H9 (cell line): ENCODE results near the gene RANGRF. TPM values are rescaled to one million over a fixed set of nuclear protein-coding genes. Genes with fewer than 3 reads are reported as not detected.
A peak's percentile ranks its signal among the peaks of the same experiment; 100 is the strongest.

Source experiments
- DNase-seq: peaks from one replicate; pipeline ENCODE4 v3.0.0-alpha.2; 2017
- H2AFZ ChIP-seq: one replicate; pipeline ENCODE4 v1.6.1; 2013; ENCODE audit warnings: mild to moderate bottlenecking, low read length, control low read depth, moderate library complexity
- H2AK5ac ChIP-seq: 2 replicates; pipeline ENCODE4 v1.6.1; 2013; ENCODE audit warnings: low read length, control low read depth, mixed read lengths; ENCODE audit not compliant: insufficient read length
- H2BK120ac ChIP-seq: one replicate; pipeline ENCODE4 v1.6.1; 2013; ENCODE audit warnings: low read depth, mild to moderate bottlenecking, low read length, control low read depth, inconsistent platforms; ENCODE audit not compliant: poor library complexity, severe bottlenecking
- H2BK12ac ChIP-seq: 2 replicates; pipeline ENCODE4 v1.6.1; 2013; ENCODE audit warnings: low read length, control low read depth, mixed read lengths, low read depth; ENCODE audit not compliant: insufficient read length
- H2BK15ac ChIP-seq: 2 replicates; pipeline ENCODE4 v1.6.1; 2013; ENCODE audit warnings: low read depth, low read length, control low read depth
- H2BK20ac ChIP-seq: one replicate; pipeline ENCODE4 v1.6.1; 2013; ENCODE audit warnings: low read depth, mild to moderate bottlenecking, low read length, control low read depth, inconsistent platforms; ENCODE audit not compliant: poor library complexity, severe bottlenecking
- H2BK5ac ChIP-seq: 2 replicates; pipeline ENCODE4 v1.6.1; 2013; ENCODE audit warnings: low read length, control low read depth, mixed read lengths; ENCODE audit not compliant: insufficient read length
- H3K14ac ChIP-seq: 2 replicates; pipeline ENCODE4 v1.6.1; 2013; ENCODE audit warnings: low read length, control low read depth; ENCODE audit not compliant: insufficient read depth
- H3K18ac ChIP-seq: 2 replicates; pipeline ENCODE4 v1.6.1; 2013; ENCODE audit warnings: low read depth, mild to moderate bottlenecking, mixed read lengths, low read length, control low read depth; ENCODE audit not compliant: insufficient read length
- H3K23ac ChIP-seq: 2 replicates; pipeline ENCODE4 v1.6.1; 2013; ENCODE audit warnings: low read length, control low read depth, mixed read lengths, low read depth; ENCODE audit not compliant: insufficient read length
- H3K23me2 ChIP-seq: 2 replicates; pipeline ENCODE4 v1.6.1; 2013; ENCODE audit warnings: low read depth, mild to moderate bottlenecking, mixed read lengths, low read length, control low read depth; ENCODE audit not compliant: insufficient read length, poor library complexity, severe bottlenecking
- H3K27ac ChIP-seq: 2 replicates; pipeline ENCODE4 v1.5.1; 2013; ENCODE audit warnings: low read length, control low read depth, mixed read lengths, low read depth; ENCODE audit not compliant: insufficient read length
- H3K27me3 ChIP-seq: 2 replicates; pipeline ENCODE4 v1.6.1; 2013; ENCODE audit warnings: low read length, control low read depth, inconsistent platforms; ENCODE audit not compliant: insufficient read depth
- H3K4ac ChIP-seq: 2 replicates; pipeline ENCODE4 v1.6.1; 2013; ENCODE audit warnings: low read depth, mild to moderate bottlenecking, control low read depth, inconsistent platforms, low read length, moderate library complexity
- H3K4me1 ChIP-seq: 2 replicates; pipeline ENCODE4 v1.6.1; 2013; ENCODE audit warnings: low read length, control low read depth, inconsistent platforms; ENCODE audit not compliant: insufficient read depth
- H3K4me2 ChIP-seq: 2 replicates; pipeline ENCODE4 v1.6.1; 2013; ENCODE audit warnings: low read length, control low read depth, mixed read lengths; ENCODE audit not compliant: insufficient read length, insufficient read depth
- H3K56ac ChIP-seq: 2 replicates; pipeline ENCODE4 v1.6.1; 2013; ENCODE audit warnings: low read depth, mild to moderate bottlenecking, mixed read lengths, low read length, control low read depth; ENCODE audit not compliant: insufficient read length
- H3K79me1 ChIP-seq: 2 replicates; pipeline ENCODE4 v1.6.1; 2013; ENCODE audit warnings: low read depth, mild to moderate bottlenecking, moderate library complexity, low read length, control low read depth, inconsistent platforms; ENCODE audit not compliant: insufficient read depth, poor library complexity, severe bottlenecking
- H3K79me2 ChIP-seq: 2 replicates; pipeline ENCODE4 v1.6.1; 2013; ENCODE audit warnings: low read length, control low read depth, inconsistent platforms; ENCODE audit not compliant: insufficient read depth
- H3K9ac ChIP-seq: 2 replicates; pipeline ENCODE4 v1.6.1; 2013; ENCODE audit warnings: low read length, control low read depth, mixed read lengths; ENCODE audit not compliant: insufficient read length; ENCODE audit errors: extremely low read depth
- H3K9me3 ChIP-seq: one replicate; pipeline ENCODE4 v1.6.1; 2013; ENCODE audit warnings: low read depth, low read length, inconsistent platforms; ENCODE audit not compliant: control insufficient read depth
- H3T11ph ChIP-seq: one replicate; pipeline ENCODE4 v1.6.1; 2013; ENCODE audit warnings: mild to moderate bottlenecking, low read length, control low read depth, inconsistent platforms
- H4K20me1 ChIP-seq: one replicate; pipeline ENCODE4 v1.6.1; 2013; ENCODE audit not compliant: control insufficient read depth, insufficient read length, insufficient read depth
- H4K5ac ChIP-seq: 2 replicates; pipeline ENCODE4 v1.6.1; 2013; ENCODE audit warnings: low read depth, mild to moderate bottlenecking, mixed read lengths, low read length, control low read depth; ENCODE audit not compliant: insufficient read length
- H4K8ac ChIP-seq: replicated peaks from 2 replicates; pipeline ENCODE4 v1.6.1; 2013; ENCODE audit warnings: low read length, control low read depth, mixed read lengths, low read depth; ENCODE audit not compliant: insufficient read length
- H4K91ac ChIP-seq: 2 replicates; pipeline ENCODE4 v1.6.1; 2013; ENCODE audit warnings: low read depth, mild to moderate bottlenecking, moderate library complexity, mixed read lengths, low read length, control low read depth; ENCODE audit not compliant: insufficient read length
- H3K27ac Mint-ChIP-seq, 3 experiments: 2 replicates in 2 of 3; 3 replicates in 1 of 3; pipeline ENCODE4 v1.8.0; 2020 to 2021; ENCODE audit warnings: mixed read lengths in 3 of 3, mild to moderate bottlenecking in 1 of 3, moderate library complexity in 1 of 3
- H3K27me3 Mint-ChIP-seq: 2 replicates; pipeline ENCODE4 v1.8.0; 2021; ENCODE audit warnings: low read depth, mild to moderate bottlenecking, moderate library complexity, mixed read lengths
- H3K36me3 Mint-ChIP-seq, 3 experiments: 2 replicates in 2 of 3; 3 replicates in 1 of 3; pipeline ENCODE4 v1.8.0; 2020 to 2021; ENCODE audit warnings: low read depth in 3 of 3, mixed read lengths in 3 of 3; ENCODE audit not compliant: insufficient read depth in 1 of 3
- H3K4me1 Mint-ChIP-seq, 2 experiments: 2 replicates each; pipeline ENCODE4 v1.8.0; 2020; ENCODE audit warnings: mixed read lengths in 2 of 2
- H3K4me3 Mint-ChIP-seq, 2 experiments: 2 replicates in 1 of 2; 3 replicates in 1 of 2; pipeline ENCODE4 v1.8.0; 2020 to 2021; ENCODE audit warnings: mild to moderate bottlenecking in 2 of 2, mixed read lengths in 2 of 2, moderate library complexity in 1 of 2
- H3K9me3 Mint-ChIP-seq, 2 experiments: 2 replicates in 1 of 2; 3 replicates in 1 of 2; pipeline ENCODE4 v1.8.0; 2020; ENCODE audit warnings: mild to moderate bottlenecking in 2 of 2, mixed read lengths in 2 of 2, moderate library complexity in 1 of 2
- WGBS: extraction: QIAGEN DNeasy Blood & Tissue Kit; methylation state at CpG from one replicate; pipeline ENCODE4 v1.1.7; 2013; ENCODE audit warnings: missing lambda C conversion rate, low lambda C conversion rate, mixed read lengths; ENCODE audit not compliant: insufficient read length; ENCODE audit errors: extremely low coverage; 5-methylcytosine and 5-hydroxymethylcytosine counted together
- total RNA-seq: library from RNA; stranded (reverse); gene quantifications from 2 replicates; pipeline ENCODE4 v1.2.1, GENCODE V29; 2021
- TF ChIP-seq, protein P1 (sequence below): fragments of 200-600 bp; sonication (generic); conservative IDR thresholded peaks from 3 replicates; pipeline ENCODE4 v1.8.0; 2021; ENCODE audit warnings: antibody characterized with exemption, mild to moderate bottlenecking

RANGRF gene
- total RNA-seq, 1 experiment from 2014 or later = 36.9 TPM

DNA sequence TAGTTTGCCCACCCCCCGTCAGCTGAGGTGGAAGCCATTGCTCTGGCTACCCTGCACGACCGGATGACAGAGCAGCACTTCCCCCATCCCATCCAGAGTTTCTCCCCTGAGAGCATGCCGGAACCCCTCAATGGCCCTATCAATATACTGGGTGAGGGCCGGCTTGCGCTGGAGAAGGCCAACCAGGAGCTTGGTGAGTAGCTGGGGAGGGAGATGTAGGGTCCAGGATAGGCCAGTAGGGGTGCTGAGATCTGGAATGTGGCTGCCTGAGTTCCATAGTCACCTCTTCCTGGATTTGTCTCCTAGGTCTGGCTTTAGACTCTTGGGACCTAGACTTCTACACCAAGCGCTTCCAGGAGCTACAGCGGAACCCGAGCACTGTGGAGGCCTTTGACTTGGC lies 33.0 kb upstream of the RANGRF start:
- no peaks in the 10 kb centered on the region for H3K27me3 Mint-ChIP-seq
- H3K36me3 Mint-ChIP-seq = peaks cover 37 to 70% (median 59%) of the 10 kb centered on the region in 3 experiments
- no CpG with 5 or more reads among the region's 9 CpGs for WGBS
- Histone ChIP-seq H4K20me1 (no peaks in the 10 kb centered on the region), H2BK5ac (no peak overlapping the region), H2BK20ac (no peak overlapping the region), H3K79me2 (peaks cover 14% of the 10 kb centered on the region; the same call in 1 of the 2 replicates), H2BK15ac (no peak overlapping the region), H3K79me1 (peaks cover 7% of the 10 kb centered on the region), H4K91ac (no peak overlapping the region), H3K4me1 (no peaks in the 10 kb centered on the region), H3K23me2 (no peaks in the 10 kb centered on the region), H3K4ac (no peak overlapping the region), H3K23ac (no peak overlapping the region), H2AFZ (no peak overlapping the region), H3T11ph (no peak overlapping the region), H3K4me2 (no peak overlapping the region), H3K14ac (no peak overlapping the region), H3K27me3 (no peaks in the 10 kb centered on the region), H2BK120ac (no peak overlapping the region), H2AK5ac (no peak overlapping the region), H3K56ac (no peak overlapping the region), H3K9ac (no peak overlapping the region), H4K8ac (no peak overlapping the region), H2BK12ac (no peak overlapping the region), H3K9me3 (no peaks in the 10 kb centered on the region), H4K5ac (no peak overlapping the region), H3K18ac (no peak overlapping the region), H3K27ac (no peak overlapping the region)
- TF ChIP-seq, protein P1, sequence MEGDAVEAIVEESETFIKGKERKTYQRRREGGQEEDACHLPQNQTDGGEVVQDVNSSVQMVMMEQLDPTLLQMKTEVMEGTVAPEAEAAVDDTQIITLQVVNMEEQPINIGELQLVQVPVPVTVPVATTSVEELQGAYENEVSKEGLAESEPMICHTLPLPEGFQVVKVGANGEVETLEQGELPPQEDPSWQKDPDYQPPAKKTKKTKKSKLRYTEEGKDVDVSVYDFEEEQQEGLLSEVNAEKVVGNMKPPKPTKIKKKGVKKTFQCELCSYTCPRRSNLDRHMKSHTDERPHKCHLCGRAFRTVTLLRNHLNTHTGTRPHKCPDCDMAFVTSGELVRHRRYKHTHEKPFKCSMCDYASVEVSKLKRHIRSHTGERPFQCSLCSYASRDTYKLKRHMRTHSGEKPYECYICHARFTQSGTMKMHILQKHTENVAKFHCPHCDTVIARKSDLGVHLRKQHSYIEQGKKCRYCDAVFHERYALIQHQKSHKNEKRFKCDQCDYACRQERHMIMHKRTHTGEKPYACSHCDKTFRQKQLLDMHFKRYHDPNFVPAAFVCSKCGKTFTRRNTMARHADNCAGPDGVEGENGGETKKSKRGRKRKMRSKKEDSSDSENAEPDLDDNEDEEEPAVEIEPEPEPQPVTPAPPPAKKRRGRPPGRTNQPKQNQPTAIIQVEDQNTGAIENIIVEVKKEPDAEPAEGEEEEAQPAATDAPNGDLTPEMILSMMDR = peak; percentile 35; the same call in 2 of the 3 replicates
- DNase-seq = no peak
- no peaks in the 10 kb centered on the region for H3K9me3 Mint-ChIP-seq
- no peak overlapping the region for H3K4me3 Mint-ChIP-seq
- peaks cover 2 to 3% of the 10 kb centered on the region in 2 experiments for H3K4me1 Mint-ChIP-seq
- peak overlapping the region in 1 of 3 experiments; percentile 79; a peak in 1 of 7 replicates for H3K27ac Mint-ChIP-seq
